Stimulated activated CD8-positive, alpha-beta memory T cell treated with anti-CD3 and anti-CD28 coated beads, Interleukin-4, amount 100 ng/mL, for 24 hours (primary cell): ENCODE data around the gene CAMK2G.
"Not testable (repeated sequence)": the region's sequence is repeated elsewhere in the genome, so short reads cannot be mapped to it uniquely, and the experiment has no call there.

Experiments used
- DNase-seq: peaks from one replicate; pipeline ENCODE4 v3.0.0-alpha.2; 2020; ENCODE audit warnings: low read depth

The CAMK2G gene

DNA sequence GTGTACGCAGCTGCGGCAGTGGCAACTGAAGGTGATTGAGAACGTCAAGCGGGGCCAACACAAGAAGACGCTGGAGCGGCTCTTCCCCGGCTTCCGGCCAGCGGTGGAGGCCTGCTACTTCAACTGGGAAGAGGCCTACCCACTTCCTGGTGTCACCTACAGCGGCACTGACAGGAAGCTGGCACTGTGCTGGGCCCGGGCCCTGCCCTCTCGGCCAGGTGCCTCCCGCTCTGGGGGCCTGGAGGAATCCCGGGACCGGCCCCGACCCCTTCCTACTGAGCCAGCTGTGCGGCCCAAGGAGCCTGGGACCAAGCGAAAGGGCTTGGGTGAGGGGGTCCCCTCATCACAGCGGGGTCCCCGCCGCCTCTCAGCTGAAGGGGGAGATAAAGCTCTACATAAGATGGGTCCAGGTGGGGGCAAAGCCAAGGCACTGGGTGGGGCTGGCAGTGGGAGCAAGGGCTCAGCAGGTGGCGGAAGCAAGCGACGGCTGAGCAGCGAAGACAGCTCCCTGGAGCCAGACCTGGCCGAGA is 82.4 kb downstream of the CAMK2G start:
- DNase-seq = no peak

DNA sequence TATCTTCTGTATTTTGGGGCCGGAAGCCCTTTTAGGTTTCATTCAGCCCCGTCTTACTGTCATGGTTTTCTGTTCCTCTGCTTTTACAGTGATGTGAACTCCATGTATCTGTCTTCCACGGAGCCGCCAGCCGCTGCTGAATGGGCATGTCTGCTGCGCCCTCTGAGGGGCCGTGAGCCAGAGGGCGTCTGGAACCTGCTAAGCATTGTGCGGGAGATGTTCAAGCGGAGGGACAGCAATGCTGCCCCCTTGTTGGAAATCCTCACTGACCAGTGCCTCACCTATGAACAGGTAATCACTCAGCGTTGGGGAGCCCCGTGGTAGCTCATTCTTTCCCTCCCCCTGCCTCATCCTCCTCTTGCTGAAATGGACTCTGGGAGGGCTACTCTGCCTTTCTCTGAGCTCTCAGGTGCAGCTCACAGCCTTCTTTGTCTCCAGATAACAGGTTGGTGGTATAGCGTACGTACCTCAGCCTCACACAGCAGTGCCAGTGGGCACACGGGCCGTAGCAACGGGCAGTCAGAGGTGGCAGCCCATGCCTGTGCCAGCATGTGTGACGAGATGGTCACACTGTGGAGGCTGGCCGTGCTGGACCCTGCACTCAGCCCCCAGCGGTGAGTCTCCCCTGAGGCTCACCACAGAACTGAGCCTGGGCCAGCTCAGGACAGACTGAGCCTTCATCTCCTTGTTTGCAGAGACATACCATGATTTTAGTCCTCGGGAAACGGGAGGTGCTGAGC is 83.3 kb downstream of the CAMK2G start:
- DNase-seq = no peak

DNA sequence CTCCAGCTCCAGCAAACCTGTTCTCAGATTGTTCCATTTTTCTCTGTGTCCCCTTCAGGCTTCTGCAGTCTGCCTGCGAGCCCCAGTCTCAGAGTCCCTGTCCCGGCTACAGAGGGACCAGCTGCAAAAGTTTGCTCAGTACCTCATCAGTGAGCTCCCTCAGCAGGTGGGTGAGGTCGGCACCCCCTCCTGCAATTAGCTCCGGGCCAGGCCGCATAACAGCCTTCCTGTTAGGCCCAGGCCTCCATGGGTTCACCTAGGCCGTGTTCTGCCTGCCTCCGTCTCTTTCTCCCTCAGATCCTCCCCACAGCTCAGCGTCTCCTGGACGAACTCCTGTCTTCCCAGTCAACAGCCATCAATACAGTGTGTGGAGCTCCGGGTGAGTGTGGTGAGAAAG is 84.7 kb downstream of the CAMK2G start:
- DNase-seq = no peak

DNA sequence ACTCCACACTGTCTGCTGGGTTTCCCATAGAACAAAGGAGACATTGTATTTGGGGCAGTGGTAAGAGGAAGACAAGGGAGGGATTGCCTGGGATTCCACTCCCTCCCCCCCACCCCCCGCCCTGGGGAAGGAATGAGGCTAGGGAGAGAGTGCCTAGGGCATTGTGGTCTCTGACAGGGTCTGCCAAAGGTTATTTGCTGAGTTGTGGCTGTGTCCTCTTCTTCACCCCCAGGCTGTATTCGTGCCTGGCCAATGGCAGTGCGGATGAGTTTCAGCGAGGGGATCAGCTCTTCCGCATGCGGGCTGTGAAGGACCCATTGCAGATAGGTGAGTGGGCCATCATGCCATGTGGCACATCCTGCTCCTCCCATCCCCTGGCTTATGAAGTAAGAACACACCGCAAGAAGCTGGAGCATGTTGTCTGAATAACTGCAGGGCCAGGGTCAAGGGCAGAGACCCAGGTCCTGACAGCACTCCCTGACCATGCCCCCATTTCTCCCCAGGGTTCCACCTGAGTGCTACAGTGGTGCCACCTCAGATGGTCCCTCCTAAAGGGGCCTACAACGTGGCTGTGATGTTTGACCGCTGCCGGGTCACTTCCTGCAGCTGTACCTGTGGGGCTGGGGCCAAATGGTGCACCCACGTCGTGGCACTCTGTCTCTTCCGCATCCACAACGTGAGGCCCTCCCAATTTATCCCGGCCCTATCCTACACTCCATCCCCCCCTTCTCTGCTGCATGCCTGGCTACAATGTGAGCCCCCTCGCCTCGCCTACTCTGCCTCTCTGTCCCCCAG is 85.3 kb downstream of the CAMK2G start:
- DNase-seq = no peak

DNA sequence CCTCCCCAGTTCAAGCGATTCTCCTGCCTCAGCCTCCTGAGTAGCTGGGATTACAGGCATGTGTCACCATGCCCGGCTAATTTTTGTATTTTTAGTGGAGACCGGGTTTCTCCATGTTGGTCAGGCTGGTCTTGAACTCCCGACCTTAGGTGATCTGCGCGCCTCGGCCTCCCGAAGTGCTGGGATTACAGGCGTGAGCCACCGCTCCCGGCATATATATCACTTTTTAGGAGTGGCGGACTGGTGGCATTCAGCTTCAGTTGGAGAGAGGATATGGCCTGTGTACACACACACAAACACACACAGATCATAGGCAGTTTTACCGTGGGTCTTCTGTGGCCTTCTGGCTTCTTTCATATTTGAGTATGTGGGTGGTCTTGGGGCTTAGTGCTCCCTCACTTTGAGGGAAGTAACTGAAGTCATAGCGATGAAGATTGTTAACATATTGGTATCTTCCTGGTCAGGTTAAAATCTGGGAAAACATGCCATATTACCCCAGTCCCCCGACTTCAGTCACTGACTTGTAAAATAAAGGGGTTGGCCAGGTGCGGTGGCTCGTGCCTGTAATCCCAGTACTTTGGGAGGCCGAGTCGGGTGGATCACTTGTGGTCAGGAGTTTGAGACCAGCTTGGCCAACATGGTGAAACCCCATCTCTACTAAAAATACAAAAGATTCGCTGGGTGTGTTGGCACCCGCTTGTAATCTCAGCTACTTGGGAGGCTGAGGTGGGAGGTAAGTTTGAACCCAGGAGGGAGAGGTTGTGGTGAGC is 87.1 kb downstream of the CAMK2G start:
- DNase-seq = not testable (repeated sequence)

DNA sequence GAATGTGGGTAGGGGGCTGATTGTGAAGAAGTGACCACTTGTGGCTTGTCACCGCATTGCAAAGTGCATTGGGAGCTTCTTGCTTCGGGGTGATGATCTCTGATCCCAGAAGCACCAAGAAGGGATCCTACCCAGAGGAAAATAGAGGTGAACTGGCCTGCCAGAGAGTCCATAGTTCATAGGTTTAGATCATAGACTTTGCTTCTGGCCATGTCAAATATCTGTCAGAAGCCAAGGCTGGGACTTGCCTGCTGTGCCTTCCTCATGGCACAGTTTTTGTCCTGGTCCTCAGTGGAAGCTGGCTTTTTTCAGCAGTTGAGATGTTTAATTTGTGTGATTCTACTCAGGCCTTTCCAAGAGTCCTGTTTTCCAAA is 87.9 kb downstream of the CAMK2G start:
- DNase-seq = no peak

DNA sequence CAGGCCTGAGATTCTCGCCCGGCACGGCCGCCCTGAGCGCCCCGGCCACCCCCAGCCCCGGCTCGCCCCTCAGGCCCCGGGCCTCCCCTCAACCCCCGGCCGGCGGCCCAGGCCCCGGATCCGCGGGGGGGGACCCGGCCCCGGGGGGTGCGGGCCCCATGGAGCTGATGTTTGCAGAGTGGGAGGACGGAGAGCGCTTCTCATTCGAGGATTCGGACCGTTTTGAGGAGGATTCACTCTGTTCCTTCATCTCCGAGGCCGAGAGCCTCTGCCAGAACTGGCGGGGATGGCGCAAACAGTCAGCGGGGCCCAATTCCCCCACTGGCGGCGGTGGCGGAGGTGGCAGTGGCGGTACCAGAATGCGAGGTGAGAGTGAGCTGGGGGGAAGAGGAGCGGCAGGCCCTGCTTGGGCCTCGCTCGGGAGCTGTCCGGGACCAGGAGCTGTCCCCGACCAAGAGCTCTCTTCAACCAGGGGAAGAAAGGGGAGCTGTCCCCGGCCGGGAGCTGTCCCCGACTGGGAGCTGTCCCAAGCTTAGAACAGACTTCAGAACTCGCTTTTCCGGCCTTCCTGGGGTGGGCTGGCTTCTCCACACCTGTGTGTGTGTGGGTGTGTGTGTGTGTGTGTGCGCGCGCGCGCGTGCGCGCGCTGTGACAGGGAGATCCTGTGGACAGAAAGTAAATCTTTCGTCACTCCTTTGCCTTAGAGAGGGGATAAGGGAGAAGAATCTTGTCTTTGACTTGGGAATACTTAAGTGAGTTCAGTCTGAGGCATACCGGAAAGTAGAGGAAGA is 88.4 kb downstream of the CAMK2G start:
- DNase-seq = peak; percentile 16

DNA sequence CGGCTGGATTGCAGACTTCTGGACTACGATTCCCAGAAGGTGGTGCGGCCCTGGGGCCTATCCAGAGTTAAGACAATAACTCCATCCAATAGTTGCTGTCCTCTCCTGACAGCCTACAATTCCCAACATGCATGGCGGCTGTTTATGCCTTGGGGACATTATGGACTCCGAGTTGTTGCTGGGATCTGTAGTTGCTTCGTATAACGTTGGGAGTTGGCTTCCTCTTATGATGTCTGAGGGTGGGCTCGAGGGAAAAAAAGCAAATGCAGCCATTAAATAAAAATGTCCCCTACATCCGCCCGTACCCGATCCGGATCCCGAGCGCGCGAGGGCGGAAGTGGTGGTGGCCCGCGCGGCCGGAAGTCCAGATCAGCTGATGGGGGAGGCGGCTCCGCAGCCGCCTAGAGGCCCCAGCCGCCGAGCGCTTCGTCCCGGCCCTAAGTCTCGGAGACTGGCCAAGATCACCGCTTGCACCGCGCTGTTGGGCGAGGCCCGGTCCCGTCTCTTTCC is 89.1 kb downstream of the CAMK2G start, which contains the start of gene ZSWIM8:
Gene ZSWIM8 (plus strand): TSS at position 396 of the 510 bp plus-strand sequence. CDS start 273 bp downstream, outside the sequence.
- DNase-seq = peak; percentile 76

DNA sequence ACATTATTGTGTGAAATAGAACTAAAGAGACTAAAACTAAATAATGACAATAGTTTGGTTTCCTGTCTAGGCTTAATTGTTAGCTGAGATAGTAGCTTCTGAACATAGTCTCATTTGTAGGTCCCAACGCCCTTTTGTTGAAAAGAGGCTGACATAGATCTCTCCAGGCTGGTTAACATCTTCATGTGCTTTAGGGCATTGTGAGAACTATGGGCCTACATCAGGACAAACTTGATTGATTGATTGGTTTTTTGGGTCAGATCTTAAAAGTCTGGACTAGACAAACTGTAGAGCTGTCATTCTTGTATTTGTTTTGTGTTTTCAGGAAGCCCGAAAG is 91.6 kb downstream of the CAMK2G start:
- DNase-seq = no peak

DNA sequence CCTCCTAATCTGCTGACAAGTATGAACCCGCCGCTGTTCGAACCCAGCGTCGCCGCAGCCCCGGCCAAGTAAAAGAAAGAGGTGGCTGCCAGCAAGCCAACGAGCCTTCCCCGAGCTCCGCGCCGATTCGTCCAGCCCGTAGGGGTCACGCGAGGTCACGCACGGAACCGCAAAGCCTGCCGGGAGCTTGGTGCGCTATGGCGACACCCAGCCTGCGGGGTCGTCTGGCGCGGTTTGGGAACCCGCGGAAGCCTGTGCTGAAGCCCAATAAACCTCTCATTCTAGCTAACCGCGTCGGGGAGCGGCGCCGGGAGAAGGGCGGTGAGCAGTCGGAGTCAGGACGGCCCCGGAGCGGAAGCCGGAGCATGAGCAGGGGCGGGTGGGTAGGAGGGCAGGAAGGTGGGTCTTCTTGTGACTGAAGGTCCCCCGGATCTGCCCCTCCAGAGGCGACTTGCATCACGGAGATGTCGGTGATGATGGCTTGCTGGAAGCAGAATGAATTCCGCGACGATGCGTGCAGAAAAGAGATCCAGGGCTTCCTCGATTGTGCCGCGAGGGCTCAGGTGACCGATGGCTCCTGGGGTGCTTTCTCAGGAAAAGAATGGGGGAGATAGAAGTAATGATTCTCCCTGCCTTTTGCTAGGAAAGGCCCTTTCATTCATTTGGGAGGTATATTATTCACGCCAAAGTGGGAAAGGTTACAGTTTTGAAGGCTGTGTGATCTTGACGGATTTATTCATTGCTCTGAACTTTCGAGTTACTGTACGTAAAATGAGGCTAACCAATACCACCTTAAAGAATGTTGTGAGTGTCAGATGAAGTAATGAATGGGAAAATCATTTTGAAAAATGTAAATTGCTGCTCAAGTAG is 92.2 kb downstream of the CAMK2G start, which contains the start of gene CHCHD1:
Gene CHCHD1 (plus strand): TSS at position 170 of the 870 bp plus-strand sequence. CDS start 28 bp downstream, at position 198.
- peak; percentile 86 for DNase-seq

DNA sequence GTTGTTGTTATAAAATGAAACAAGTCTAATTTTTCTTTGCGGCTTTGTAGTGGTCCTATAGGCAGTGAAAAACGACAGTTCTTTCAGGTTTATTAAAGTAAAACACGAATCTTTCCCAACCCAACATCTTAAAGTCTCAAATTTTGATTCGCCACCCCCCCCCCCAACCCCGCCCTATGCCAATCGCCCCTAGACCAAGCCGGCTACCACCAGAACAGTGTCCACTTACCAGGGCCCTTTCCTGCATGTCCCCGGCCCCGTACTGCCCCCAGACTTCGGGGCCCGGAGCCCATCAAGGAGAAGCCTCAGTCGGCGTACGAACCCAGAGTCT is 92.8 kb downstream of the CAMK2G start:
- DNase-seq = no peak

DNA sequence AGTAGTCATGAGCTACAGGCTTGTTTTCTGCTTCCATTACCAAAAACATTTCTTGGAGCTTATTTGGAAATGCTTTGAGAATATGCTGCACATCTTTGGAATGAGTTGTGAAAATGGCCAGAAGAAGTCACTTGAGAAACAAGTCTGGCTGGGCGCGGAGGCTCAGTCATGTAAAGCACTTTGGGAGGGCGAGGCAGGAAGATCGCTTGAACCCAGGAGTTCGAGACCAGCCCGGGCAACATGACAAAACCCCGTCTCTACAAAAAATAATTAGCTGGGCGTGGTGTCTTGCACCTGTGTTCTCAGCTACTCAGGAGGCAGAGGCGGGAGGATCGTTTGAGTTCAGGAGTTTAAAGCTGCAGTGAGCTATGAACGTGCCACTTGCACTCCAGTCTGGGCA is 93.4 kb downstream of the CAMK2G start:
- DNase-seq = no peak

DNA sequence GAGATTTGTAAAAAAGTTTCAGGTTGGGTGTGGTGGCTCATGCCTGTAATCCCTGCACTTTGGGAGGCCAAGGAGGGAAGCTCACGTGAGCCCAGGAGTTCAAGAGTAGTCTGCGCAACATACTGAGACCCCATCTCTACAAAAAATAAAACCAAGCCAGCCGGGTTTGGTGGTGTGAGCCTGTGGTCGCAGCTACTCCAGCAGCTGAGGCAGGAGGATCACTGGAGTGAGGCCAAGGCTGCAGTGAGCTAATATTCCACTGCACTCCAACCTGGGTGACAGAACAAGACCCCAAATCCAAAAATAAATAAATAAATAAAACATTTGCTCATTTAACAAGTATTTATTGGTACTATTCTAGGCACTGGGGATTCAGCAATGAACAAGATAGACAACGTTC is 94.1 kb downstream of the CAMK2G start:
- no peak for DNase-seq

DNA sequence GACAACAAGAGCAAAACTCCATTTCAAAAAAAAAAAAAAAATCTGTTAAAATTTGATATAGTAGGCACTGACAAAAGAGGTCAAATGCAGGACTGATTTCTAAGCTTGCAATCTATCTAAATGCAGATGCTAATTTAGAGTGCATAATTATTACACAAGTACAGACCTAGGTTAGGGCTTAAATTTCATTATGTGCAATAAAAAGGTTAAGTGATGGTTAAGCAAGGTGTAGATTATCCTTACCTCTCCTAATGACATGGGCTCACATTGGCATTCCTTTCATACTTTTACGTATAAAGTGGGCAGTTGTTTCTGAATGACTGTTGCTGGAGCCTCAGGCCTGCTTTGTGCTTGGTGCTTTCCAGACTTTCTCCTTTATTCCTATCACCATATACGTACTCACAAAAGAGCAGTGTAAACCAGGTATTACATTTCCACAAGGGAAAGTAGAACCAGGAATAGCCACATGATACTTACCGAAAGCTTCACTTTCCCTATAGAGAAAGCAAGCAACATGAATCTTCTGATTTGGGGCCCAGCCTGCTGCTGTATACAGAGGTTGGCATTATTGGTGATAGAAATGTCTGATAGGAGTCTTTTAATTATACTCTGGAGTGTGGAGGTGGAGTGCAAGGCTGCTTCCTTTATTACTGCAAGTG is 94.7 kb downstream of the CAMK2G start:
- DNase-seq = no peak

DNA sequence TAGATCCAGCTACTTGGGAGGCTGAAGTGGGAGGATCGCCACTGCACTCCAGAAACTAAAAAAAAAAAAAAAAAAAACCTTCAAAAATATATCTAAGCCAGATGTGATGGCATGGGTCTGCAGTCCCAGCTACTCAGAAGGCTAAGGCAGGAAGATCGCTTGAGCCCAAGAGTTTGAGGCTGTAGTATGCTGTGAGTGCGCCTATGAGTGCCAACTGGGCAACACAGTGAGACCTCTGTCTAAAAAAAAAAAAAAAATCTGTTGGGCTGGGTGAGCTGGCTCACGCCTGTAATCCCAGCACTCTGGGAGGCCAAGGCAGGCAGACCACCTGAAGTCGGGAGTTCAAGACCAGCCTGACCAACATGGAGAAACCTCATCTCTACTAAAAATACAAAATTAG is 95.3 kb downstream of the CAMK2G start:
- no peak for DNase-seq

DNA sequence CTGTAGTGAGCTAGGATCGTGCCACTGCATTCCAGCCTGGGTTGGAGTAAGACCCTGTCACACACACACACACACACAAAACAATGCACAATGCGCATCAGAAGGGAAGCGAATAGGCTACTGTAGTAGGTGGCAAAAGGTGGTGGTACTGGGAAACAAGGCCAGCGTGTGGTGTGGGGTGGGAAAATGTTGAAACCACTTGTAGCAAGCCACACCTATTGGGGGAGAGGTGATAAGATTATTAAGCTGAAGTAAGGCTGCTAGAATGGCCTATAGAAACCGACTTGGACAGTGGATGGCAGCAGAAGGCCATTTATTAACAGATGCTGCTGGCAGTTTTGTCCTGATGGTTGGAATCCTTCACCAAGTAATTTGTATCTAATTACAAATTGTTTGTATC is 99.7 kb downstream of the CAMK2G start:
- no peak for DNase-seq

DNA sequence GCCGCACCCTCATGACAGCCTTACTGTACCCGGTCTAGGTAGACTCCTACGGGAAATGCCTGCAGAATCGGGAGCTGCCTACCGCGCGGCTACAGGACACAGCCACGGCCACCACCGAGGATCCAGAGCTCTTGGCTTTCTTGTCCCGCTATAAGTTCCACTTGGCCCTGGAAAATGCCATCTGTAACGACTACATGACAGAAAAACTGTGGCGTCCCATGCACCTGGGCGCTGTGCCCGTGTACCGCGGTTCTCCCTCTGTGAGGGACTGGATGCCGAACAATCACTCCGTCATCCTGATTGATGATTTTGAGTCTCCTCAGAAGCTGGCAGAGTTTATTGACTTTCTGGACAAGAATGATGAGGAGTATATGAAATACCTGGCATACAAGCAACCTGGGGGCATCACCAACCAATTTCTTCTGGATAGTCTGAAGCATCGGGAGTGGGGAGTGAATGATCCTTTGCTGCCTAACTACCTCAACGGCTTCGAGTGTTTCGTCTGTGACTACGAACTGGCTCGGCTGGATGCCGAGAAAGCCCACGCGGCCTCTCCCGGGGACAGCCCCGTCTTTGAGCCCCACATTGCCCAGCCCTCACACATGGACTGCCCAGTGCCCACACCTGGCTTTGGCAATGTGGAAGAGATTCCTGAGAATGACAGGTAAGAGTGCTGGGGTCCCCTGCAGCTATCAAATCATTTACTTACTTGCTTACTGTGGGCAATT is 101.0 kb downstream of the CAMK2G start:
- no peak for DNase-seq

DNA sequence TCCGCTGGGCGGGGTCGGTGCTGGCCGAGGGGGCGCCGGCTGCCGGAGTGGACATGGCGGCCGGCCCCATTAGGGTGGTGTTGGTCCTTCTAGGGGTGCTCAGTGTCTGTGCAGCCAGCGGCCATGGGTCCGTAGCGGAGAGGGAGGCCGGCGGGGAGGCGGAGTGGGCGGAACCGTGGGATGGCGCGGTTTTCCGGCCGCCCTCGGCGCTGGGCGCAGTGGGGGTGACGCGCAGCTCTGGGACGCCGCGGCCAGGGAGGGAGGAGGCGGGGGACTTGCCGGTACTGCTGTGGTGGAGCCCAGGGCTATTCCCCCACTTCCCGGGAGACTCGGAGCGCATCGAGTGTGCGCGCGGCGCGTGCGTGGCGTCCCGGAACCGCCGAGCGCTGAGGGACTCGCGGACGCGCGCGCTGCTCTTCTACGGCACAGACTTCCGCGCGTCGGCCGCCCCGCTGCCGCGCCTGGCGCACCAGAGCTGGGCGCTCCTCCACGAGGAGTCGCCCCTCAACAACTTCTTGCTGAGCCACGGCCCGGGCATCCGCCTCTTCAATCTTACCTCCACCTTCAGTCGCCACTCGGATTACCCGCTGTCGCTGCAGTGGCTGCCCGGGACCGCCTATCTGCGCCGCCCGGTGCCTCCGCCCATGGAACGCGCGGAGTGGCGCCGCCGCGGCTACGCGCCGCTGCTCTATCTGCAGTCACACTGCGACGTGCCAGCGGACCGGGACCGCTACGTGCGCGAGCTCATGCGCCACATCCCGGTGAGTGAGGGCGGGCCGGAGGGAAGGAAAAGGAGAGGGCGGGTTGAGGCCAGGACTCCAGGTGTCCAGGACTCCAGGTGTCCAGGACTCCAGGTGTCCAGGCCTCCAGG is 101.8 kb downstream of the CAMK2G start:
- peak; percentile 75 for DNase-seq
